B cell (primary cell): ENCODE data around the gene SPPL2B. TPM values are rescaled to one million over a fixed set of nuclear protein-coding genes. Genes with fewer than 3 reads are reported as not detected.

Source experiments
- ATAC-seq: fragments of 200-7000 bp; cut with Tn5 transposase; one replicate; pipeline ENCODE4 v1.10.0; 2021; ENCODE audit warnings: low read depth, mild to moderate bottlenecking, moderate number of reproducible peaks, moderate library complexity
- CTCF ChIA-PET: fragments of 350-600 bp; sonication (Branson Sonifier 250); formaldehyde crosslinking; loops from one replicate; lab custom pipeline; 2021; ENCODE audit warnings: antibody characterized with exemption, inconsistent platforms; lab: Charles Lee
- POLR2A ChIA-PET: fragments of 350-600 bp; sonication (Branson Sonifier 250); formaldehyde crosslinking; loops from one replicate; lab custom pipeline; 2021; ENCODE audit warnings: antibody characterized with exemption; lab: Charles Lee
- DNase-seq: peaks from one replicate; pipeline ENCODE4 v3.0.0; 2013
- H2AFZ ChIP-seq: 2 replicates; pipeline ENCODE4 v1.6.1; 2012; ENCODE audit warnings: mild to moderate bottlenecking, low read depth, low read length; ENCODE audit not compliant: insufficient read depth, poor library complexity, severe bottlenecking
- H3K27ac ChIP-seq, 2 donors: 1 replicate in 1 of 2; 2 replicates in 1 of 2; pipeline ENCODE4 v1.5.1; 2012 to 2013; ENCODE audit warnings: low read length in 2 of 2, mild to moderate bottlenecking in 2 of 2, moderate library complexity in 1 of 2
- H3K27me3 ChIP-seq, 4 experiments: fragments of 200-600 bp in 1 of 4; sonication (generic) in 1 of 4; replicated peaks in 1 of 4; 1 replicate in 2 of 4; 2 replicates in 2 of 4; pipeline versions ENCODE4 v1.6.1 to v1.7.0; 2013 to 2016; ENCODE audit warnings: low read length in 3 of 4, mild to moderate bottlenecking in 2 of 4, mixed read lengths in 1 of 4, moderate library complexity in 1 of 4; ENCODE audit not compliant: insufficient read depth in 4 of 4, control insufficient read depth in 3 of 4; ENCODE audit errors: control extremely low read depth in 1 of 4
- H3K36me3 ChIP-seq, 2 experiments: replicated peaks in 1 of 2; 1 replicate in 1 of 2; 2 replicates in 1 of 2; pipeline versions ENCODE4 v1.6.1 to v1.7.1; 2013; ENCODE audit warnings: low read length in 1 of 2; ENCODE audit not compliant: insufficient read depth in 2 of 2, control insufficient read depth in 1 of 2; ENCODE audit errors: control extremely low read depth in 1 of 2, extremely low read depth in 1 of 2
- H3K4me1 ChIP-seq, 2 donors: fragments of 200-600 bp in 1 of 2; sonication (generic) in 1 of 2; 1 replicate in 1 of 2; 2 replicates in 1 of 2; pipeline versions ENCODE4 v1.5.1 to v1.6.1; 2013 to 2017; ENCODE audit warnings: low read length in 2 of 2; ENCODE audit not compliant: control insufficient read depth in 2 of 2, insufficient read depth in 2 of 2
- H3K4me2 ChIP-seq: replicated peaks from 2 replicates; pipeline ENCODE3; 2012; ENCODE audit warnings: mild to moderate bottlenecking, low read depth, low read length; ENCODE audit not compliant: poor library complexity, severe bottlenecking
- H3K4me3 ChIP-seq, 5 experiments: fragments of 200-600 bp in 1 of 5; sonication (generic) in 1 of 5; 1 replicate in 3 of 5; 2 replicates in 2 of 5; pipeline versions ENCODE4 v1.5.1 to v1.7.0; 2011 to 2016; ENCODE audit warnings: low read length in 4 of 5, mild to moderate bottlenecking in 4 of 5, low read depth in 2 of 5, control low read depth in 1 of 5, moderate library complexity in 1 of 5; ENCODE audit not compliant: insufficient read depth in 1 of 5; ENCODE audit errors: control extremely low read depth in 1 of 5, extremely low read depth in 1 of 5
- H3K79me2 ChIP-seq: fragments of 200-600 bp; sonication (generic); one replicate; pipeline ENCODE4 v1.6.0; 2016; ENCODE audit warnings: low read length; ENCODE audit not compliant: control insufficient read depth, insufficient read depth
- H3K9ac ChIP-seq: fragments of 200-600 bp; sonication (generic); 2 replicates; pipeline ENCODE4 v1.6.1; 2017; ENCODE audit warnings: mild to moderate bottlenecking, low read length, moderate library complexity
- H3K9me3 ChIP-seq, 3 donors: one replicate each; pipeline versions ENCODE4 v1.6.1 to v1.7.1; 2013; ENCODE audit warnings: low read length in 2 of 3; ENCODE audit not compliant: control insufficient read depth in 2 of 3, insufficient read depth in 1 of 3; ENCODE audit errors: control extremely low read depth in 1 of 3
- H4K20me1 ChIP-seq: 2 replicates; pipeline ENCODE4 v1.6.0; 2012; ENCODE audit warnings: mild to moderate bottlenecking, low read length; ENCODE audit not compliant: insufficient read depth, control insufficient read depth, poor library complexity, severe bottlenecking
- H3K27ac Mint-ChIP-seq: one replicate; pipeline ENCODE4 v1.8.0; 2021; ENCODE audit warnings: mixed read lengths
- H3K27me3 Mint-ChIP-seq: one replicate; pipeline ENCODE4 v1.8.0; 2021; ENCODE audit warnings: mixed read lengths
- H3K4me1 Mint-ChIP-seq: one replicate; pipeline ENCODE4 v1.8.0; 2021; ENCODE audit warnings: mixed read lengths
- H3K4me3 Mint-ChIP-seq: one replicate; pipeline ENCODE4 v1.8.0; 2021; ENCODE audit warnings: mixed read lengths
- H3K9me3 Mint-ChIP-seq: one replicate; pipeline ENCODE4 v1.8.0; 2022; ENCODE audit warnings: mixed read lengths; ENCODE audit not compliant: insufficient read depth
- CTCF ChIP-seq: fragments of 200-600 bp; IDR thresholded peaks from one replicate; pipeline ENCODE4 v1.8.0; 2022; ENCODE audit warnings: antibody characterized with exemption, mild to moderate bottlenecking
- EZH2 ChIP-seq: IDR thresholded peaks from 2 replicates; pipeline ENCODE4 v1.6.1; 2012; ENCODE audit warnings: borderline replicate concordance, low read depth, mild to moderate bottlenecking, moderate library complexity, low read length; ENCODE audit not compliant: insufficient read depth, poor library complexity, severe bottlenecking
- WGBS: methylation state at CpG from one replicate; pipeline ENCODE4 v1.1.5; 2013; ENCODE audit warnings: missing lambda C conversion rate; ENCODE audit not compliant: insufficient coverage; 5-methylcytosine and 5-hydroxymethylcytosine counted together
- intact Hi-C: fragments of 100-400 bp; cut with micrococcal nuclease; formaldehyde crosslinking; loops from one replicate; pipeline ENCODE4 v1.10.0; 2022
- polyA plus RNA-seq: library from polyadenylated mRNA; depleted of rRNA; stranded (reverse); fragments of >200 nt; gene quantifications from 2 replicates; pipeline ENCODE4 v1.2.3, GENCODE V29; 2012
- total RNA-seq, 2 donors: library from RNA; stranded (reverse); fragments of 120-200 nt in 1 of 2; gene quantifications; 1 replicate in 1 of 2; 2 replicates in 1 of 2; pipeline versions ENCODE4 v1.2.3 to v1.2.4, GENCODE V29; 2013 to 2022

The SPPL2B gene
- total and polyA plus RNA-seq, 2 donors (not counting 1 experiment from before 2014, with no cell fraction given) = 415 to 479 TPM

GRCh38 chr19:2340496-2341243 lies 12.2 kb downstream of the SPPL2B start:
- H3K9me3 Mint-ChIP-seq = peaks cover 1% of the 10 kb centered on the region
- Histone ChIP-seq H3K4me3 (no peak overlapping the region), H3K9me3 (peaks cover 0 to under 1% (median 0%) of the 10 kb centered on the region in 3 donors), H3K36me3 (peaks cover 0 to 62% of the 10 kb centered on the region in 2 experiments), H2AFZ (no peak overlapping the region), H4K20me1 (peaks cover 50% of the 10 kb centered on the region), H3K9ac (no peak overlapping the region), H3K4me2 (no peak overlapping the region), H3K27ac (no peak overlapping the region), H3K79me2 (peaks cover 25% of the 10 kb centered on the region), H3K27me3 (no peaks in the 10 kb centered on the region), H3K4me1 (no peaks in the 10 kb centered on the region)
- no peaks in the 10 kb centered on the region for H3K27me3 Mint-ChIP-seq
- no peak overlapping the region for H3K4me3 Mint-ChIP-seq
- ChIA-PET CTCF (no interaction called here), POLR2A (no interaction called here)
- 96% methylated on average over 37 of the region's 38 CpGs for WGBS
- ATAC-seq (no peak), DNase-seq (no peak)
- H3K27ac Mint-ChIP-seq = no peak overlapping the region
- TF ChIP-seq EZH2 (no peak), CTCF (no peak)
- intact Hi-C loops = no loop called here
- H3K4me1 Mint-ChIP-seq = peaks cover 11% of the 10 kb centered on the region

- no peak overlapping the region for H2AFZ ChIP-seq
- CTCF ChIA-PET = no interaction called here
- POLR2A ChIA-PET = no interaction called here
- H3K27ac Mint-ChIP-seq = peak overlapping the region; percentile 3
- no peak overlapping the region for H3K4me3 ChIP-seq
- no peaks in the 10 kb centered on the region for H3K27me3 Mint-ChIP-seq
- no peaks in the 10 kb centered on the region for H3K9me3 ChIP-seq
- H3K27ac ChIP-seq = no peak overlapping the region
- no peak overlapping the region for H3K4me3 Mint-ChIP-seq
- H3K9me3 Mint-ChIP-seq = no peaks in the 10 kb centered on the region
- no peak for TF ChIP-seq EZH2
- H3K4me1 ChIP-seq = no peaks in the 10 kb centered on the region
- DNase-seq (no peak), ATAC-seq (no peak)
- peaks cover 0 to 64% of the 10 kb centered on the region in 2 experiments for H3K36me3 ChIP-seq
- intact Hi-C loops = no loop called here
- peaks cover 19% of the 10 kb centered on the region for H3K79me2 ChIP-seq
- H3K9ac ChIP-seq = no peak overlapping the region
- H3K27me3 ChIP-seq = no peaks in the 10 kb centered on the region
- peaks cover 5% of the 10 kb centered on the region for H3K4me1 Mint-ChIP-seq
- H4K20me1 ChIP-seq = peaks cover 44% of the 10 kb centered on the region
- no peak overlapping the region for H3K4me2 ChIP-seq
- 66% methylated on average over 17 of the region's 24 CpGs for WGBS
Observed at GRCh38 chr19:2341244-2341751, 12.8 kb downstream of the SPPL2B start.
